H1 (cell line): ENCODE data around the gene USP54. TPM values are rescaled to one million over a fixed set of nuclear protein-coding genes. Genes with fewer than 3 reads are reported as not detected.

Source experiments
- CTCF ChIA-PET: fragments of 300-600 bp; sonication (Branson Sonifier 250); formaldehyde crosslinking; loops from one replicate; lab custom pipeline; 2021; ENCODE audit not compliant: partially characterized antibody; lab: Charles Lee
- POLR2A ChIA-PET: fragments of 300-600 bp; sonication (Branson Sonifier 250); formaldehyde crosslinking; loops from one replicate; lab custom pipeline; 2021; ENCODE audit warnings: inconsistent platforms; ENCODE audit not compliant: partially characterized antibody; lab: Charles Lee
- DNase-seq, 2 experiments: peaks; one replicate each; pipeline versions ENCODE4 v3.0.0 to v3.0.0-alpha.2; 2010 to 2022; ENCODE audit warnings: low spot score in 2 of 2, low read depth in 1 of 2, mixed read lengths in 1 of 2
- FAIRE-seq: peaks from 2 replicates; lab custom pipeline; 2011; peaks lifted over from hg19 to GRCh38; lab: Jason Lieb, UNC
- H2AFZ ChIP-seq: 2 replicates; pipeline ENCODE4 v1.8.1; 2012; ENCODE audit warnings: low read length, inconsistent platforms
- H2AK5ac ChIP-seq: 2 replicates; pipeline ENCODE4 v1.6.1; 2013; ENCODE audit warnings: low read depth, low read length
- H2BK120ac ChIP-seq: replicated peaks from 2 replicates; pipeline ENCODE3; 2013; ENCODE audit warnings: low read depth, low read length, inconsistent platforms
- H2BK12ac ChIP-seq: 2 replicates; pipeline ENCODE4 v1.6.1; 2013; ENCODE audit warnings: low read depth, low read length
- H2BK15ac ChIP-seq: 2 replicates; pipeline ENCODE4 v1.6.1; 2013; ENCODE audit warnings: low read length
- H2BK20ac ChIP-seq: 2 replicates; pipeline ENCODE4 v1.6.1; 2013; ENCODE audit warnings: low read length
- H2BK5ac ChIP-seq: 2 replicates; pipeline ENCODE4 v1.6.1; 2013; ENCODE audit warnings: low read depth, low read length
- H3K14ac ChIP-seq: 2 replicates; pipeline ENCODE4 v1.6.1; 2013; ENCODE audit warnings: inconsistent platforms; ENCODE audit not compliant: insufficient read length
- H3K18ac ChIP-seq: 2 replicates; pipeline ENCODE4 v1.6.1; 2013; ENCODE audit warnings: low read length; ENCODE audit errors: extremely low read depth
- H3K23ac ChIP-seq: 2 replicates; pipeline ENCODE4 v1.6.1; 2013; ENCODE audit warnings: inconsistent platforms; ENCODE audit not compliant: insufficient read length
- H3K23me2 ChIP-seq: 2 replicates; pipeline ENCODE4 v1.6.1; 2013; ENCODE audit warnings: low read depth, low read length
- H3K27ac ChIP-seq: 2 replicates; pipeline ENCODE4 v1.6.1; 2011; ENCODE audit warnings: low read depth, low read length, inconsistent platforms
- H3K27me3 ChIP-seq, 4 experiments: replicated peaks in 1 of 4; 1 replicate in 1 of 4; 2 replicates in 3 of 4; pipeline versions ENCODE4 v1.6.1 to v1.8.1; 2011 to 2013; ENCODE audit warnings: low read length in 3 of 4, mild to moderate bottlenecking in 3 of 4, inconsistent platforms in 2 of 4, mixed read lengths in 2 of 4, moderate library complexity in 1 of 4; ENCODE audit not compliant: control insufficient read depth in 3 of 4, insufficient read depth in 3 of 4; ENCODE audit errors: extremely low read depth in 1 of 4
- H3K36me3 ChIP-seq, 4 experiments: 2 replicates each; pipeline versions ENCODE4 v1.6.1 to v1.8.1; 2011 to 2013; ENCODE audit warnings: mild to moderate bottlenecking in 4 of 4, low read length in 3 of 4, moderate library complexity in 2 of 4, control low read depth in 1 of 4, inconsistent platforms in 1 of 4; ENCODE audit not compliant: insufficient read depth in 4 of 4, control insufficient read depth in 2 of 4
- H3K4ac ChIP-seq: replicated peaks from 2 replicates; pipeline ENCODE3; 2013; ENCODE audit warnings: low read length, low read depth, mixed read lengths, inconsistent platforms; ENCODE audit not compliant: insufficient read length
- H3K4me1 ChIP-seq, 4 experiments: replicated peaks in 1 of 4; 1 replicate in 1 of 4; 2 replicates in 3 of 4; pipeline versions ENCODE4 v1.6.1 to v1.8.1; 2011 to 2013; ENCODE audit warnings: low read length in 3 of 4, inconsistent platforms in 2 of 4, mixed read lengths in 1 of 4; ENCODE audit not compliant: insufficient read depth in 4 of 4, control insufficient read depth in 3 of 4
- H3K4me2 ChIP-seq, 2 experiments: 2 replicates each; pipeline versions ENCODE4 v1.6.1 to v1.8.1; 2011 to 2013; ENCODE audit warnings: low read depth in 2 of 2, low read length in 2 of 2, control low read depth in 1 of 2, inconsistent platforms in 1 of 2, mild to moderate bottlenecking in 1 of 2; ENCODE audit not compliant: insufficient read depth in 1 of 2
- H3K4me3 ChIP-seq, 4 experiments: fragments of 200-600, 300-600 bp in 1 of 4; sonication (generic), shearing (Covaris generic), sonication (Bioruptor Twin) in 1 of 4; 2 replicates each; pipeline versions ENCODE4 v1.5.1 to v1.8.1; 2011 to 2016; ENCODE audit warnings: low read length in 4 of 4, low read depth in 3 of 4, control low read depth in 2 of 4, inconsistent platforms in 2 of 4, mild to moderate bottlenecking in 2 of 4, mixed read lengths in 1 of 4, moderate library complexity in 1 of 4; ENCODE audit not compliant: insufficient read depth in 2 of 4; ENCODE audit errors: extremely low read depth in 1 of 4
- H3K56ac ChIP-seq: replicated peaks from 2 replicates; pipeline ENCODE3; 2013; ENCODE audit warnings: low read depth, mild to moderate bottlenecking, mixed read lengths, low read length, inconsistent platforms; ENCODE audit not compliant: insufficient read length
- H3K79me1 ChIP-seq: 2 replicates; pipeline ENCODE4 v1.6.1; 2013; ENCODE audit warnings: low read depth, low read length, control low read depth
- H3K79me2 ChIP-seq, 2 experiments: 2 replicates each; pipeline versions ENCODE4 v1.6.1 to v1.8.1; 2012 to 2013; ENCODE audit warnings: low read length in 2 of 2, mild to moderate bottlenecking in 2 of 2, inconsistent platforms in 1 of 2; ENCODE audit not compliant: insufficient read depth in 2 of 2, control insufficient read depth in 1 of 2
- H3K9ac ChIP-seq, 4 experiments: replicated peaks in 1 of 4; 1 replicate in 1 of 4; 2 replicates in 3 of 4; pipeline versions ENCODE4 v1.6.1 to v1.8.1; 2011 to 2013; ENCODE audit warnings: low read depth in 3 of 4, low read length in 3 of 4, control low read depth in 2 of 4, mild to moderate bottlenecking in 2 of 4, moderate library complexity in 2 of 4, inconsistent platforms in 1 of 4; ENCODE audit errors: extremely low read depth in 1 of 4
- H3K9me3 ChIP-seq, 2 experiments: 2 replicates each; pipeline versions ENCODE4 v1.6.1 to v1.8.1; 2012 to 2013; ENCODE audit warnings: mild to moderate bottlenecking in 2 of 2, moderate library complexity in 2 of 2, control low read depth in 1 of 2, inconsistent platforms in 1 of 2, low read depth in 1 of 2, low read length in 1 of 2, mixed read lengths in 1 of 2; ENCODE audit not compliant: insufficient read depth in 2 of 2
- H4K20me1 ChIP-seq, 2 experiments: replicated peaks in 1 of 2; 2 replicates each; pipeline versions ENCODE3 to v1.8.1; 2011 to 2013; ENCODE audit warnings: inconsistent platforms in 2 of 2, low read length in 2 of 2, mild to moderate bottlenecking in 1 of 2; ENCODE audit not compliant: insufficient read depth in 2 of 2, control insufficient read depth in 1 of 2
- H4K5ac ChIP-seq: 2 replicates; pipeline ENCODE4 v1.6.1; 2013; ENCODE audit warnings: low read length, low read depth, mixed read lengths, inconsistent platforms; ENCODE audit not compliant: insufficient read length
- H4K8ac ChIP-seq: 2 replicates; pipeline ENCODE4 v1.8.0; 2013; ENCODE audit warnings: mild to moderate bottlenecking, moderate library complexity, low read length, inconsistent platforms; ENCODE audit not compliant: insufficient read depth; ENCODE audit errors: extremely low read depth
- H4K91ac ChIP-seq: replicated peaks from 2 replicates; pipeline ENCODE3; 2013; ENCODE audit warnings: low read length, mixed read lengths, inconsistent platforms; ENCODE audit not compliant: insufficient read length
- CBX5 ChIP-seq: fragments of 300-800, 300-1000 bp; sonication (generic); IDR thresholded peaks from 2 replicates; pipeline ENCODE4 v1.7.1; 2016; ENCODE audit warnings: antibody characterized with exemption, low read length, low read depth
- CEBPB ChIP-seq: IDR thresholded peaks from 2 replicates; pipeline ENCODE4 v1.6.1; 2012; ENCODE audit warnings: low read depth, low read length
- CTBP2 ChIP-seq: IDR thresholded peaks from 2 replicates; pipeline ENCODE4 v1.7.0; 2011; ENCODE audit warnings: borderline replicate concordance, mild to moderate bottlenecking, moderate library complexity, mixed read lengths, low read length; ENCODE audit not compliant: insufficient read depth, insufficient read length
- JUN ChIP-seq: IDR thresholded peaks from 2 replicates; pipeline ENCODE4 v1.6.1; 2011; ENCODE audit warnings: low read depth, mild to moderate bottlenecking, improper control_type of control experiment, low read length
- KDM1A ChIP-seq: fragments of 200-600, 300-600 bp; sonication (generic); IDR thresholded peaks from 2 replicates; pipeline ENCODE4 v1.7.1; 2016; ENCODE audit warnings: mild to moderate bottlenecking, low read length, borderline replicate concordance
- SRF ChIP-seq: IDR thresholded peaks from 2 replicates; pipeline ENCODE4 v1.6.1; 2011; ENCODE audit warnings: mild to moderate bottlenecking, low read depth, low read length, moderate library complexity
- TAF7 ChIP-seq: optimal IDR thresholded peaks from 2 replicates; pipeline ENCODE3; 2011; ENCODE audit warnings: low read depth, mild to moderate bottlenecking, inconsistent platforms, low read length, moderate library complexity, borderline replicate concordance
- TEAD4 ChIP-seq: IDR thresholded peaks from 2 replicates; pipeline ENCODE4 v1.6.1; 2012; ENCODE audit warnings: low read depth, low read length, inconsistent platforms, mixed read lengths
- YY1 ChIP-seq: IDR thresholded peaks from 2 replicates; pipeline ENCODE4 v1.6.1; 2011; ENCODE audit warnings: low read depth, mild to moderate bottlenecking, low read length
- WGBS, 2 experiments: shearing (Covaris generic) in 1 of 2; methylation state at CpG; one replicate each; pipeline versions ENCODE4 v1.1.6 to v1.1.7; 2013 to 2015; ENCODE audit warnings: low lambda C conversion rate in 2 of 2, mixed read lengths in 2 of 2, inconsistent platforms in 1 of 2, low coverage in 1 of 2, missing lambda C conversion rate in 1 of 2; ENCODE audit not compliant: insufficient replicate concordance in 2 of 2, insufficient coverage in 1 of 2, insufficient read length in 1 of 2; ENCODE audit errors: extremely low coverage in 1 of 2, missing lambda C conversion rate in 1 of 2; 5-methylcytosine and 5-hydroxymethylcytosine counted together
- polyA plus RNA-seq, 7 experiments: library from polyadenylated mRNA; depleted of rRNA in 3 of 7; stranded (reverse) in 5 of 7; unstranded in 2 of 7; fragments of >200 nt in 5 of 7; fragments of 200-250 nt in 2 of 7; gene quantifications; 1 replicate in 5 of 7; 2 replicates in 1 of 7; 4 replicates in 1 of 7; pipeline versions ENCODE4 v1.2.1 to v1.2.3, GENCODE V29; 2011 to 2013; ENCODE audit warnings: missing spikeins in 2 of 7, mixed read lengths in 2 of 7
- total RNA-seq: library from RNA; stranded (reverse); fragmentation: NEBNext Ultra II Directional; extraction: Animal tissue kit (Norgen Biotek cat#: 25700); gene quantifications from 2 replicates; pipeline ENCODE4 v1.2.1, GENCODE V29; 2021

USP54 gene
- total and polyA plus RNA-seq, 2 of the 8 experiments (the other 6 are each of a cell fraction or from before 2014, with no cell fraction given), result 46.2 to 65.6 TPM

- H4K8ac ChIP-seq, result no peak overlapping the region
- WGBS, 2 experiments, result 74% methylated on average over 2 of the region's 2 CpGs; no CpG with 5 or more reads in 1 of the 2 experiments
- no peaks in the 10 kb centered on the region for H3K79me2 ChIP-seq
- TF ChIP-seq JUN (no peak), CTBP2 (no peak), YY1 (no peak), KDM1A (no peak), SRF (no peak), CBX5 (no peak), TEAD4 (no peak), CEBPB (no peak), TAF7 (no peak)
Measured at GRCh38 chr10:73556855-73557254, 34.3 kb downstream of the USP54 start.

More at GRCh38 chr10:73556855-73557254, 34.3 kb downstream of the USP54 start:
- CTCF ChIA-PET, result interaction anchor here (0.7 kb wide), 1 partner anchor 53 kb away, joined by 3 read pairs; no protein-coding TSS in a partner anchor
- no peak overlapping the region for H3K27ac ChIP-seq
- H3K4ac ChIP-seq, result no peak overlapping the region
- POLR2A ChIA-PET, result no interaction called here
- H2BK15ac ChIP-seq, result no peak overlapping the region
- H2AFZ ChIP-seq, result no peak overlapping the region
- H3K56ac ChIP-seq, result no peak overlapping the region
- no peak overlapping the region for H3K18ac ChIP-seq
- H3K79me1 ChIP-seq, result no peaks in the 10 kb centered on the region
- H2AK5ac ChIP-seq, result no peak overlapping the region
- no peak overlapping the region for H2BK20ac ChIP-seq
- H3K36me3 ChIP-seq, result peaks cover 0 to 2% (median 0%) of the 10 kb centered on the region in 4 experiments; a peak in 1 of 8 replicates
- H3K9ac ChIP-seq, result no peak overlapping the region
- no peak overlapping the region for H3K4me3 ChIP-seq
- no peak overlapping the region for H2BK12ac ChIP-seq
- H2BK5ac ChIP-seq, result no peak overlapping the region
- no peaks in the 10 kb centered on the region for H3K23me2 ChIP-seq
- DNase-seq (no peak), FAIRE-seq (no peak)
- no peak overlapping the region for H2BK120ac ChIP-seq
- H3K4me2 ChIP-seq, result no peak overlapping the region
- H4K20me1 ChIP-seq, result no peaks in the 10 kb centered on the region
- no peaks in the 10 kb centered on the region for H3K4me1 ChIP-seq
- H4K91ac ChIP-seq, result no peak overlapping the region
- H3K27me3 ChIP-seq, result no peaks in the 10 kb centered on the region
- H3K9me3 ChIP-seq, result no peaks in the 10 kb centered on the region
- H3K23ac ChIP-seq, result no peak overlapping the region
- no peak overlapping the region for H3K14ac ChIP-seq
- no peak overlapping the region for H4K5ac ChIP-seq
